Measurements from ENCODE around the gene SLC30A3.
"Not testable (repeated sequence)": the region's sequence is repeated elsewhere in the genome, so short reads cannot be mapped to it uniquely, and the experiment has no call there.

The SLC30A3 gene

GRCh38 chr2:27284996-27285395, 22.1 kb upstream of the SLC30A3 start:
- no peak for DNase-seq

DNA sequence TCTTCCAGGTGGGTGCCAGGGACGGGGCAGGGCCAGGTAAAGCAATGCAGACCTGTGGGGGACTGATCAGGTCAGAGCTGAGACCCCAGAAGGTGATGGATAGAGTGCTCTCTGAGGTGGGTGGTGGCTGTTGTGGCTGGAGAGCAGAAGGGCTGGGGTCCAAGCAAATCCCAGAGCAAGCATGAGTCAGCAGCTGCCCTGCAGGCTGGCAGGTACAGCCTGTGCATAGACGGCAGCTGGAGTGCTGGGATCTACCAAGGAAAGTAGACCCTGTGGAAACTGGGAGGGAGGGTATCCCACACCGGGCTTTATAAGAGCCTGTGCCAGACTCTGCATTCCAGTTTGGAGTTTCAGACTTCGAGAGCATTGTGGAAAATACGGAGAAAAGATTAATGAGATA, 20.0 kb upstream of the SLC30A3 start:
- DNase-seq: no peak

GRCh38 chr2:27281855-27282559, 19.2 kb upstream of the SLC30A3 start, which contains the start of gene TRIM54:
Gene TRIM54 (plus strand): TSS chr2:27282429. CDS start chr2:27282732, 303 bp downstream.
- DNase-seq: no peak

DNA sequence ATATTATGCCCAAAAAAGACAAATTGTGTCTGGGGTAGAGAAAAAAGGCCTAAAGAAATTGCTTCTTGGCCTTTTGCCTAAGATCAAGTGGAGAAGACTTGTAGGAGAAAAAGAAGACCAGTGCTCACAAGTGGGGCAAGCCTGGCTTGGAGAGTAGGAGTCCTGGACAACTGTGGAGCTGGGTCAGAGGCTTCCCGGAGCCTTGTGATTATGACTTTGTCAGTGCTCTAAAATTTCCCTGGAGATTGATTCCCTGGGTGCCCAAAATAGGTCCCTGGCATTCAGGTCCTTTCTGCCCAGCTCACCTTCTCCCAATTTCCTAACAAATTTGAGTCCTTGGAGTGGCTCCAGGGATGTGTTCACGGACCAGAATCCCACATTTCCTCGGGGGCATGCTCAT, 18.6 kb upstream of the SLC30A3 start:
- no peak for DNase-seq

- no peak for DNase-seq
Measured at GRCh38 chr2:27280826-27281225, 18.0 kb upstream of the SLC30A3 start.

- no peak for DNase-seq
Measured at GRCh38 chr2:27278010-27278409, 15.2 kb upstream of the SLC30A3 start.

DNA sequence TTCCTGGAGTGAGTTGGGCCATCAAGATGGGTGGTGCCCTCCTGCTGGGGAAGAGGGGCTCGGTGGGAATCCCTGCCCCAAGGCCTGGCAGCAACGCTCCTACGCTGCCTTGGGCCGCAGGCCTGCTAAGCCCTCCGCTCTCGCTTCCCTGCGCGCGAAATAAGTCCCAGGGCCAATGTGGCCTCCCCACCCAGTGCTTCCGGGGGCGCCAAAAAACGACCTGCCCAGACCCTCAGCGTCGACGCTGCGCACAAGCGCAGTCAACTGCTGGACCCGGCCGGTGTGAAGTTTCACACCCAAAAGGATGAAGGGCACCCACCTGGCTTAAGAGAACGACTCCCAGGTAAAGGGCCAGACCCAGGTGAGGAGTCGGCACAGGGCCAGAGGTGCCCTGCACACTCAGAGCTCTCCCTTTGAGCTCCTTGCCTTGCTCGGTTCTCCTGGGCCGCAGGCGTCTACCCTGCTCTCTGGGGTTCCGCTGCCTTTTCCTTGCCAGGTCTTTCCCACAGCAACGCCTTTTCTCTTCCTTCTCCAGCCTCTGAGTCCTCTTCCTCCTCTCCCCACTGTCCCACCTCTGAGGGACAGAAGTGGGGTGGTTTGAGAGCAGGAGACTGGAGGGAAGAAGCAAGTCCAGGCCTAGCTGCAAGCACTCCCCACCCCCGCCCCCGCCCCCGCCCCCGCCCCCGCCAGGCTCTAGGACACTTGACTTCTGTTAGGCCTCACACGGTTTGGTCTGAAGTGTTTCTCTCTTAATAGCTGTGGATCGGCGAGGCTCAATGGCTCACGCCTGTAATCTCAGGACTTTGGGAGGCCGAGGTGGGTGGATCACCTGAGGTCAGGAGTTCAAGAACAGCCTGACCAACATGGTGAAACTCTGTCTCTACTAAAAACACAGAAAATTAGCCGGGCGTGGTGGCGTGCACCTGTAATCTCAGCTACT, 12.6 kb upstream of the SLC30A3 start, which contains the start of gene DNAJC5G:
TSS of gene DNAJC5G (plus strand) at position 223 of the 940 bp plus-strand sequence. CDS start 1,296 bp downstream, outside the sequence.
- no peak for DNase-seq

DNA sequence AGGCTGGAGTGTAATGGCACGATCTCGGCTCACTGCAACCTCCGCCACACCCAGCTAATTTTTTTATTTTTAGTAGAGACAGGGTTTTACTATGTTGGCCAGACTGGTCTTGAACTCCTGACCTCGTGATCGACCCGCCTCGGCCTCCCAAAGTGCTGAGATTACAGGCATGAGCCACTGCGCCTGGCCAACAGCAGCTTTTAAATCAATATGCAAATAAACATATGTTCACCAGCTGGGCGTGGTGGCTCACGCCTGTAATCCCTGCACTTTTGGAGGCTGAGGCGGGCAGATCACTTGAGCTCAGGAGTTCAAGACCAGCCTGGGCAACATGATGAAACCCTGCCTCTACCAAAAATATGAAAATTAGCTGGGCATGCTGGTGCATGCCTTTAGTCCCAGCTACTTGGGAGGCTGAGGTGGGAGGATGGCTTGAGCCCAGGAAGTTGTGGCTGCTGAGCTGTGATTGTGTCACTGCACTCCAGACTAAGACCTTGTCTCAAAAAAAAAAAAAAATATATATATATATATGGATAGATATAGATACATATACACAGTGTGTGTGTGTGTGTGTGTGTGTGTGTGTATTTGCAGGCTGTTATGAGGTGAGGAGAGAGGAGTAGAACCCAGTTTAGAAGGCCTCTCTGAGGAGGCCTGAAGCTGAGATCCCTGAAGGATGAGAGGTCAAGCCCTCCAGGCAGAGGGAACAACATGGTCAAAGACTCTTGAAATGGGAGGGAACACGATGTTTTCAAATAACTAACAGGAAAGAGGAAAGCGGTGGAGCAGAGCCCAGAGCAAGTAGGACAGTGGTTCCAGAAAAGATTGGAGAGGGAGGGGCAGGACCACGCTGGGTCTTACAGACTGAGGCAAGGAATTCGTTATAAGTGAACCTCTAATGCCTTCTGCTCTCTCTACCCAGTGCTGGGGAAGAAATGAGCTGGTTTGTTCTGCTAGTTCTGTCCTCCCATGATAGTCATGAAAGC, 10.0 kb upstream of the SLC30A3 start:
- not testable (repeated sequence) for DNase-seq

GRCh38 chr2:27271631-27272340, 8.9 kb upstream of the SLC30A3 start:
- no peak for DNase-seq

GRCh38 chr2:27270670-27271069, 7.8 kb upstream of the SLC30A3 start:
- no peak for DNase-seq

- DNase-seq: no peak
Measured at GRCh38 chr2:27270131-27270530, 7.3 kb upstream of the SLC30A3 start.

DNA sequence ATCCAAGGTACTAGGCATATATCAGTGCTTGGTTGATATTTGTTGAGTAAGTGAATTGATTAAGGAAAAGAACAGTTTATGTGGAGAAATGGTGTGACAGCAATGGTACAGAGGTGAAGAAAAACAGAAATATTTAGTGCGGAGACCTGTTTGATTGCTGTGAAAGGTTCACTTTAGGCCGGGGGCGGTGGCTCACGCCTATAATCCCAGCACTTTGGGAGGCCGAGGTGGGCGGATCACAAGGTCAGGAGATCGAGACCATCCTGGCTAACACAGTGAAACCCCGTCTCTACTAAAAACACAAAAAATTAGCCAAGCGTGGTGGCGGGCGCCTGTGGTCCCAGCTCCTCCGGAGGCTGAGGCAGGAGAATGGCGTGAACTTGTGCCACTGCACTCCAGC, 5.4 kb upstream of the SLC30A3 start:
- DNase-seq: not testable (repeated sequence)

DNA sequence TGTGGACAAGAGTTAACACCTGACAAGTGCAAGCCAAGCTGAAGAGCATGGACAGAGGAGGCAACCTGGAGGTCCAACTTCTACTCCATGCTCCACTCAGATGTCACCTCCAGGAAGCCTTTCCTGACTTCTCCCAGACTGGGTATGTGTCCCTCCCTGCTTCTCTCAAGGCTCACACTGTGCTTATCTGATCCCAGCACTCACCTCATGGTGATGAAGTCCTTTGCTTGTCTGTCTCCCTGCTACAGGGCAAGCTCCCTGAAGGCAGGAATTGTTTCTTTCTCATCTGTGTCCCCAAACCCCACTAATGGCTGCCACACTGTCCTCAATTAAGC, 2.7 kb upstream of the SLC30A3 start:
- DNase-seq: no peak

DNA sequence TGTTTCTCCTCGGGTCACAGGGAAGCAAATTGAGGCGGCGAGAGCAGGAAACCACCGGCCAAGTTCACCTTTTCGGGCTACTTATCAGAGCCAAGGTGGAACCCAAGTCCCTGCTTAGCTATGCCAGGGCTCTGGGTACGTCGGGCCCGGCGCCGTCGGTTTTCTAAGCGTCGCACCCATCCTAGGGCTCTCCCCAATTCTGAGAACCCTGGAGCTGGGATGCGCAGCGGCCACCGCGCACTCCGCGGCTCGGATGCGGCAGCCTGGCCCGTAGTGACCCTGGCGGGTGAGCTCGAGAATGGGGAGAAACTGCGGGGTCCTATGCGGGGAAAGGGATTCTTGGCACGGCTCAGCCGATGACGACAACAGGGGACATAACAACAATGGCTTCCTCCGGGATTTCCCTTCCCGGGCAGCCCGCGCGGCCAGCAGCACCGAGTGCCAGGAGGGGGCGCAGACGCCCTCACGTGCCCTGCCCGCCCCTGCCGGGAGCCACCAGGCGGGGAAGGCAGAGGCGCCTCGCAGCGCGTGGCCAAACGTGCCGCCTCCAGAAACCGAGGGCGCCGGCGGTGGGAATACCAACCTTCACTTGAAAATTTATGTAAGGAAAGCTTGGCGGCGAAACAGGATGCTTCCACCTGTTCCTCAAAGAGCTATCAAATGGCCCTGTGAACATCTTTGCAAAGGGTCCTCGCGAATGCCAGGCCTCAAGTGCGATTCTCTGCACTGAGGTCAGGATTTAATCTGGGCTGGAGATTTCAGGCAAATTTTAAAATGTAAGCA, 2.1 kb upstream of the SLC30A3 start:
- peak; percentile 48 for DNase-seq

GRCh38 chr2:27264253-27264752, 1.5 kb upstream of the SLC30A3 start:
- DNase-seq: no peak

- no peak for DNase-seq
Measured at GRCh38 chr2:27263287-27264252, 723 bp upstream of the SLC30A3 start.

GRCh38 chr2:27261926-27262298, 935 bp downstream of the SLC30A3 start:
- no peak for DNase-seq

DNA sequence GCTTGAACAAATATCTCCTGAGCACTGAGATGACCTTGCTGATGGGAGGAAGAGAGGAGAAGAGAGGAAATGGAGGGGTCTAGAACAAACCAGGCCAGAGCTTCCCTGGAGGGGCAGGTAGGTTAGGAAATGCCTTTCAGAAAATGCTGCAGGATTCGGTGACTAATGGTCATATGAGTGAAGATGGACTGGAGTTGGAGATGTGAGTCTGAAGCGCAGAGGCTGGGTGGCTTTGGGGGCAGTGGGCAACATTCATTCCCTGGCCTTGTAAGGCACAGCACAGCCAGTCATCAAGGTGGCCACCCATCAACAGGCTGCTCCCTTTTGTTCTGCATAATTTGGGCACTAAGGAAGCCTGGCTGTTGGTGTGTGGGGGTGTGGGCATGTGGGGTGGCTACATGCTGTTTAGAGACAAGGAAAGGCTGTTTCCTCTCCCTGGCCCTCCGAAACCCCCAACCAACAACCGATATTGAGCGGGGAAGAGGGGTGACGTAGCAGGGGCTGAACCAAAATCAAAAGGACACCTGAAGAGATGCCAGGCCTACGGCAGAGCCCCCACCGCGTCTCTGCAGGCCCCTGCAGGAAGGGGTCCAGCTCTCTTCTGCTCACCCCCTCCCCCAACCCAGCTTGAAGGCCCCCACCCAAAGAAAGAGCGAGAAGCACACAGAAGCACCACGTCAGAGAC, 1.5 kb downstream of the SLC30A3 start:
- DNase-seq: no peak

DNA sequence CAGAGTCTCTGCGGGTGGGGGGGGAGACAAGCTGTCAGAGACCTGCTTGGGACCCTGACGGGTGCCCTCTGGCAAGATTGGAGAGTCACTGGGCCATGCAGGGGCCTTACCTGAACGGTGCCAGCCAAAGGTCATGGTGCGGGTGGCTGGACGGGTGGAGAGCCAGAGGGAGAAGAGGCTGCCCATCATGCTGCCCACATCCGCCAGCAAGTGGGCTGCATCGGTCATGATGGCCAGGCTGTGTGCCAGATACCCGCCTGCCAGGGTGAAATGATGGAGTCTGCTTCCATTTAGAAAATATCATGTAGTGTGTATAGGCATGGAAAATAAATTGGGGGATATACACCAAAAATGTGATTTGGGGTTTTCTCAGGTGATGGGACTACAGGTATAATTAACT, 4.8 kb downstream of the SLC30A3 start:
- DNase-seq: no peak

All from central memory CD4-positive, alpha-beta T cell (primary cell).